ENCODE measurements around the gene WDR33. TPM values are rescaled to one million over a fixed set of nuclear protein-coding genes. Genes with fewer than 3 reads are reported as not detected.
A peak's percentile ranks its signal among the peaks of the same experiment; 100 is the strongest.

The WDR33 gene
- total RNA-seq, 6 donors from 2014 or later: 33.7 to 76.3 (median 47.5) TPM

- 61 to 83% methylated on average over 8 to 9 of the region's 9 CpGs for WGBS, 2 donors
- no peak for TF ChIP-seq CTCF (IDR thresholded peaks at IDR 0.05)
- TF ChIP-seq POLR2A (IDR thresholded peaks at IDR 0.05): no peak
- TF ChIP-seq POLR2AphosphoS5 (IDR thresholded peaks at IDR 0.05): no peak
- no peak for TF ChIP-seq EP300 (IDR thresholded peaks at IDR 0.05)
- DNase-seq (peak; percentile 17 to 60), ATAC-seq (ENCODE audit: low FRiP score in 2 of 2) (no peak)
- Histone ChIP-seq H3K4me1 (peaks cover 40 to 73% (median 54%) of the 10 kb centered on the region in 4 donors), H3K9me3 (no peaks in the 10 kb centered on the region), H3K4me3 (peak overlapping the region in 3 of 4 donors; percentile 33 to 47 (median 45)), H3K27ac (peak overlapping the region; percentile 81 to 89 (median 86)), H3K36me3 (peaks cover 0 to 15% (median 0%) of the 10 kb centered on the region in 4 donors), H3K27me3 (peaks cover 0 to 6% (median under 1%) of the 10 kb centered on the region in 4 donors)
These were observed 147.9 kb downstream of the WDR33 start for GRCh38 chr2:127662937-127663565.

DNA sequence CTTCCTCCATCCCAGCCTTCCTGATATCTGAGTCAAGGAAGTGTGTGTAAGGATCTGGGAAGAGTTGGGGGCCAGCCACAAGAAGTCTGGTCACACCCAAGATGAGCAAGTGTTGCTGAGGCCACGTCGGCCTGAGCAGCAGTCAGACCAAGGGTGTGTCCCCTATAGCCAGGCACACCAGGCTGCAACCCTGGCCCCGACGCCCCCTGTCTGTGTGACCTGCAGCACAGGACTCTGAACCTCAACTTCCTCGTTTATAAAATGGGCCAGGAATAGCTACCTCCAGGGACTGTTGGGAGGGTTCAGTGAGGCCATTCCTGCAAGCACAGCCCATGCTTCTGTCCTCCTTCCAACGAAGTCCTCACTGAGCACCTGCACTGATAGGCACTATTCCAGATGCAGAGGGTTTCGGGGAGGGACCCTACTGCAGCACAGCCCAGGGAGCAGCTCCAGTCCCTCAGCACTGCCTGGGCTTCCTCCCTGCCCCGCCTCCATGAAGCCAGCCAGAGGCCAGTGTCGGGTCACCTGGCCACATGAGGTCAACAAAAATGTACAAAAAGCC, 148.9 kb downstream of the WDR33 start:
- ATAC-seq (ENCODE audit: low FRiP score in 2 of 2) (peak in 1 of 2 donors; percentile 88), DNase-seq (peak; percentile 45 to 61)
- TF ChIP-seq POLR2AphosphoS5 (IDR thresholded peaks at IDR 0.05): peak; percentile 60 to 61
- TF ChIP-seq CTCF (IDR thresholded peaks at IDR 0.05): peak in 2 of 6 experiments; percentile 35 to 38
- TF ChIP-seq EP300 (IDR thresholded peaks at IDR 0.05): peak in 2 of 4 donors; percentile 64 to 65
- no peak for TF ChIP-seq POLR2A (IDR thresholded peaks at IDR 0.05)
- Histone ChIP-seq H3K4me3 (no peak overlapping the region), H3K27me3 (peaks cover 0 to 6% (median under 1%) of the 10 kb centered on the region in 4 donors), H3K9me3 (no peaks in the 10 kb centered on the region), H3K4me1 (peaks cover 49 to 83% (median 65%) of the 10 kb centered on the region in 4 donors), H3K36me3 (peaks cover 0 to 25% (median 2%) of the 10 kb centered on the region in 4 donors), H3K27ac (peak overlapping the region; percentile 84 to 96 (median 86))
- WGBS, 2 donors: 0 to 71% methylated on average over 1 to 9 of the region's 9 CpGs

- H3K27me3 ChIP-seq: peaks cover 0 to 6% (median under 1%) of the 10 kb centered on the region in 4 donors
- H3K4me3 ChIP-seq: peak overlapping the region in 1 of 4 donors; percentile 0
- WGBS, 2 donors: 71 to 84% methylated on average over 9 to 14 of the region's 14 CpGs
- DNase-seq (peak; percentile 17 to 50), ATAC-seq (ENCODE audit: low FRiP score in 2 of 2) (peak in 1 of 2 donors; percentile 66)
- TF ChIP-seq POLR2AphosphoS5 (IDR thresholded peaks at IDR 0.05) (no peak), POLR2A (IDR thresholded peaks at IDR 0.05) (no peak), EP300 (IDR thresholded peaks at IDR 0.05) (no peak), CTCF (IDR thresholded peaks at IDR 0.05) (no peak)
- H3K36me3 ChIP-seq: peaks cover 0 to 31% (median 4%) of the 10 kb centered on the region in 4 donors
- H3K27ac ChIP-seq: peak overlapping the region; percentile 84 to 96 (median 86)
- no peaks in the 10 kb centered on the region for H3K9me3 ChIP-seq
- peaks cover 54 to 87% (median 69%) of the 10 kb centered on the region in 4 donors for H3K4me1 ChIP-seq
These were observed 149.8 kb downstream of the WDR33 start for GRCh38 chr2:127661072-127661649.

- Histone ChIP-seq H3K27me3 (peaks cover 0 to 6% (median under 1%) of the 10 kb centered on the region in 4 donors), H3K36me3 (peaks cover 0 to 38% (median 4%) of the 10 kb centered on the region in 4 donors), H3K4me3 (no peak overlapping the region), H3K4me1 (peaks cover 62 to 85% (median 74%) of the 10 kb centered on the region in 4 donors), H3K9me3 (no peaks in the 10 kb centered on the region), H3K27ac (peak overlapping the region; percentile 84 to 96 (median 86))
- DNase-seq (no peak), ATAC-seq (ENCODE audit: low FRiP score in 2 of 2) (no peak)
- no peak for TF ChIP-seq CTCF (IDR thresholded peaks at IDR 0.05)
- no peak for TF ChIP-seq POLR2AphosphoS5 (IDR thresholded peaks at IDR 0.05)
- no peak for TF ChIP-seq EP300 (IDR thresholded peaks at IDR 0.05)
- no peak for TF ChIP-seq POLR2A (IDR thresholded peaks at IDR 0.05)
- 85 to 94% methylated on average over 10 of the region's 10 CpGs for WGBS, 2 donors
These were observed 150.7 kb downstream of the WDR33 start for GRCh38 chr2:127660291-127660578.
